Neuron (in vitro differentiated cells): ENCODE data around the gene FIBCD1.

Experiments used
- H2AFZ ChIP-seq: one replicate; pipeline ENCODE4 v1.6.1; 2013; ENCODE audit warnings: low read depth, mild to moderate bottlenecking, inconsistent platforms, low read length, moderate library complexity
- H3K27me3 ChIP-seq: one replicate; pipeline ENCODE4 v1.6.1; 2013; ENCODE audit warnings: low read length; ENCODE audit not compliant: insufficient read depth
- H3K36me3 ChIP-seq: one replicate; pipeline ENCODE4 v1.6.1; 2013; ENCODE audit warnings: low read length; ENCODE audit not compliant: insufficient read depth
- H3K4me1 ChIP-seq: one replicate; pipeline ENCODE4 v1.6.1; 2013; ENCODE audit warnings: low read length; ENCODE audit not compliant: insufficient read depth
- H3K4me3 ChIP-seq: 2 replicates; pipeline ENCODE4 v1.5.1; 2013; ENCODE audit warnings: mild to moderate bottlenecking, low read length, moderate library complexity
- H3K9me3 ChIP-seq: one replicate; pipeline ENCODE4 v1.6.1; 2013; ENCODE audit warnings: low read length

Gene FIBCD1

DNA sequence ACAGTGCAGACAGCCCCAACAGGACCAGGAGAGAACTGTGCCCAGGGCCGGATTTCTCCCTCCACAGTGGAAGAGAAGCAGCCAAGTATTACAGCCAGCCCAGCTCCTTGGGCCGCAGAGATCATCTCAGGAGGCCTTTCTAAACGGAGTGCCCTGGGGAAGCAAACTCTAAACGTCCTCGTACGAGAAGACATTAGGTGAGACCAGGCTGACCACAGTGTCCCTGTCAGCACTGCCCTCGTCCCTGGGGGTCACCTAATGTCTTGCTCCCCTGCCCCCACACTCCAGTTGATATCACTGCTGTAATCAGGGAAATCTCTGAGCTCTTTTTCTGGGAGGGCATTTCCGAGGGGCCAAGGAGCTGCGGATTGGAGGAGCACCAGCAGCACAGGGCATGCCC is 48.9 kb downstream of the FIBCD1 start:
- H3K27me3 ChIP-seq, result no peaks in the 10 kb centered on the region
- peaks cover 36% of the 10 kb centered on the region for H3K4me1 ChIP-seq

DNA sequence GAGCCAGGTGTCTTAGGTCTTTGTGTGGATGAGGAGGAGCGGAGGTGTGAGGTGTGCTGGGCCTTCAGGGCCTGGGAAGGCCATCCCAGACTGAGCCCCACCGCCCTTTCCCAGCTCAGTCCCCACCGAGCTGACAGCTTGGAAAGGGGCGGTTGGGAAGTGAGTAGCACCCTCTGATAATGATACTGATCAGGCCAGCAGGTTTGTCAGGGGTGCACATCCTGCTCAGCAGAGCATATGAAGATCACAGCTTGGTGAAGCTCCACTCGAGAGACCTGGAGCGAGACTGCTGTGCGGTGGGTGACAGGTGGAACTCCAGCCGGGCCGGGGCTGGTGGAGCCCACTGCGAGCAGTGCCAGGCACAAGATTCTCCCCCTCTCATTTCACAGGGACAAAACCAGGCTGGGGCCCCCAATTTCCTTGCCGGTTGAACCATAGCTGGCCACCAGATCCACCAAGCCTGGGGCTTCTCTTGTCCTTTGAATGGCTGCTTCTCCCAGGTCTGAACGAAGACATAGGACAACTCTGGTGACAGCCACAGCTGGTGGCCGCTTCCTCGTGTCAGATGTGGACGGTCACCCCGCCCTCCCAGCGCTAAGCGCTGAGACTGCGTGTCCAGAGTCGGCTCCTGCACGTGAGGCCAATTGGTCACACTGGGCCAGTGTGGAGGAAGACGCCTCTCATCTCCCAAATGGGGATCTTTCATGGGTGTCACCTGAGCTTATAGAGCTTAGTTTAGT is 50.7 kb downstream of the FIBCD1 start:
- no peak overlapping the region for H3K4me3 ChIP-seq
- H3K4me1 ChIP-seq, result peaks cover 31% of the 10 kb centered on the region
- H3K27me3 ChIP-seq, result no peaks in the 10 kb centered on the region
- peaks cover 63% of the 10 kb centered on the region for H3K36me3 ChIP-seq
- H3K9me3 ChIP-seq, result no peaks in the 10 kb centered on the region
- H2AFZ ChIP-seq, result no peak overlapping the region

More for the DNA sequence above, 48.9 kb downstream of the FIBCD1 start:
- no peaks in the 10 kb centered on the region for H3K9me3 ChIP-seq
- H2AFZ ChIP-seq, result no peak overlapping the region
- peaks cover 57% of the 10 kb centered on the region for H3K36me3 ChIP-seq
- H3K4me3 ChIP-seq, result no peak overlapping the region

DNA sequence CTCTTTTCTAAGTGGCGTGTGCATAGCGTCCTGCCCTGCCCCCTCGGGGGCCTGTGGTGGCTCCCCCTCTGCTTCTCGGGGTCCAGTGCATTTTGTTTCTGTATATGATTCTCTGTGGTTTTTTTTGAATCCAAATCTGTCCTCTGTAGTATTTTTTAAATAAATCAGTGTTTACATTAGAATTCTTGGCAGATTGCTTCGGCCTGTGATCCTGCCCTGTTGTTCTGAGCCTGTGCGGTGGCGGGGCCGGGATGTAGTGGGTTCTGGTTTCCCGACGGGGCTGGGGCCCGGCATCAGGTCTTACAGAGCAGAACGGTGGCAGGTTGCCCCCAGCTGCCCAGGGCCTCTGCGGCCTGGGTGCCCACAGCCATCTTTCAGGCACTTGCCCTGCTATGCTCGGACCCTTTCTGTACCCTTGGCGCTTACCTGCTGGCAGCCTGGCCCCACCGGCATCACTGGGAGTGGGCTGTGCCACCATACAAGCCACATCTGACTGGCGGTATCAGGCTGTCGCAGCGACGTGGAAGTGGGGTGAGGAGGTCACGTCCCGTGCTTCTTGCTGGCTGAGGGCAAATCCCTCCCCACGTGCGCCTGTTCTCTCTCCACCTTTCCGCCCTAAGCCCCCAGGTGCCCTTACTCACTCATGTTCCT is 51.4 kb downstream of the FIBCD1 start:
- peaks cover 26% of the 10 kb centered on the region for H3K4me1 ChIP-seq
- no peaks in the 10 kb centered on the region for H3K9me3 ChIP-seq
- peaks cover 60% of the 10 kb centered on the region for H3K36me3 ChIP-seq
- no peak overlapping the region for H2AFZ ChIP-seq
- no peaks in the 10 kb centered on the region for H3K27me3 ChIP-seq
- H3K4me3 ChIP-seq, result no peak overlapping the region

DNA sequence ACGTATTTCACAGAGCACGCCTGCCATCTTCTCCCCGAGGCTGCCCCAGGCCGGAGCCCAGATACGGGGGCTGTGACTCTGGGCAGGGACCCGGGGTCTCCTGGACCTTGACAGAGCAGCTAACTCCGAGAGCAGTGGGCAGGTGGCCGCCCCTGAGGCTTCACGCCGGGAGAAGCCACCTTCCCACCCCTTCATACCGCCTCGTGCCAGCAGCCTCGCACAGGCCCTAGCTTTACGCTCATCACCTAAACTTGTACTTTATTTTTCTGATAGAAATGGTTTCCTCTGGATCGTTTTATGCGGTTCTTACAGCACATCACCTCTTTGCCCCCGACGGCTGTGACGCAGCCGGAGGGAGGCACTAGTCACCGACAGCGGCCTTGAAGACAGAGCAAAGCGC is 52.1 kb downstream of the FIBCD1 start:
- H3K4me1 ChIP-seq, result peaks cover 19% of the 10 kb centered on the region
- no peak overlapping the region for H2AFZ ChIP-seq
- H3K4me3 ChIP-seq, result no peak overlapping the region
- H3K9me3 ChIP-seq, result no peaks in the 10 kb centered on the region
- H3K27me3 ChIP-seq, result no peaks in the 10 kb centered on the region
- H3K36me3 ChIP-seq, result peaks cover 63% of the 10 kb centered on the region

DNA sequence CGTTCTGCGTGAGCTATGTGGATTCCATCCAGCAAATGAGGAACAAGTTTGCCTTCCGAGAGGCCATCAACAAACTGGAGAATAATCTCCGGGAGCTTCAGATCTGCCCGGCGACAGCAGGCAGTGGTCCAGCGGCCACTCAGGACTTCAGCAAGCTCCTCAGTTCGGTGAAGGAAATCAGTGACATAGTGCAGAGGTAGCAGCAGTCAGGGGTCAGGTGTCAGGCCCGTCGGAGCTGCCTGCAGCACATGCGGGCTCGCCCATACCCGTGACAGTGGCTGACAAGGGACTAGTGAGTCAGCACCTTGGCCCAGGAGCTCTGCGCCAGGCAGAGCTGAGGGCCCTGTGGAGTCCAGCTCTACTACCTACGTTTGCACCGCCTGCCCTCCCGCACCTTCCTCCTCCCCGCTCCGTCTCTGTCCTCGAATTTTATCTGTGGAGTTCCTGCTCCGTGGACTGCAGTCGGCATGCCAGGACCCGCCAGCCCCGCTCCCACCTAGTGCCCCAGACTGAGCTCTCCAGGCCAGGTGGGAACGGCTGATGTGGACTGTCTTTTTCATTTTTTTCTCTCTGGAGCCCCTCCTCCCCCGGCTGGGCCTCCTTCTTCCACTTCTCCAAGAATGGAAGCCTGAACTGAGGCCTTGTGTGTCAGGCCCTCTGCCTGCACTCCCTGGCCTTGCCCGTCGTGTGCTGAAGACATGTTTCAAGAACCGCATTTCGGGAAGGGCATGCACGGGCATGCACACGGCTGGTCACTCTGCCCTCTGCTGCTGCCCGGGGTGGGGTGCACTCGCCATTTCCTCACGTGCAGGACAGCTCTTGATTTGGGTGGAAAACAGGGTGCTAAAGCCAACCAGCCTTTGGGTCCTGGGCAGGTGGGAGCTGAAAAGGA is 53.3 kb downstream of the FIBCD1 start:
- Histone ChIP-seq H2AFZ (no peak overlapping the region), H3K27me3 (no peaks in the 10 kb centered on the region), H3K4me3 (no peak overlapping the region), H3K9me3 (no peaks in the 10 kb centered on the region), H3K36me3 (peaks cover 75% of the 10 kb centered on the region), H3K4me1 (peaks cover 7% of the 10 kb centered on the region)

DNA sequence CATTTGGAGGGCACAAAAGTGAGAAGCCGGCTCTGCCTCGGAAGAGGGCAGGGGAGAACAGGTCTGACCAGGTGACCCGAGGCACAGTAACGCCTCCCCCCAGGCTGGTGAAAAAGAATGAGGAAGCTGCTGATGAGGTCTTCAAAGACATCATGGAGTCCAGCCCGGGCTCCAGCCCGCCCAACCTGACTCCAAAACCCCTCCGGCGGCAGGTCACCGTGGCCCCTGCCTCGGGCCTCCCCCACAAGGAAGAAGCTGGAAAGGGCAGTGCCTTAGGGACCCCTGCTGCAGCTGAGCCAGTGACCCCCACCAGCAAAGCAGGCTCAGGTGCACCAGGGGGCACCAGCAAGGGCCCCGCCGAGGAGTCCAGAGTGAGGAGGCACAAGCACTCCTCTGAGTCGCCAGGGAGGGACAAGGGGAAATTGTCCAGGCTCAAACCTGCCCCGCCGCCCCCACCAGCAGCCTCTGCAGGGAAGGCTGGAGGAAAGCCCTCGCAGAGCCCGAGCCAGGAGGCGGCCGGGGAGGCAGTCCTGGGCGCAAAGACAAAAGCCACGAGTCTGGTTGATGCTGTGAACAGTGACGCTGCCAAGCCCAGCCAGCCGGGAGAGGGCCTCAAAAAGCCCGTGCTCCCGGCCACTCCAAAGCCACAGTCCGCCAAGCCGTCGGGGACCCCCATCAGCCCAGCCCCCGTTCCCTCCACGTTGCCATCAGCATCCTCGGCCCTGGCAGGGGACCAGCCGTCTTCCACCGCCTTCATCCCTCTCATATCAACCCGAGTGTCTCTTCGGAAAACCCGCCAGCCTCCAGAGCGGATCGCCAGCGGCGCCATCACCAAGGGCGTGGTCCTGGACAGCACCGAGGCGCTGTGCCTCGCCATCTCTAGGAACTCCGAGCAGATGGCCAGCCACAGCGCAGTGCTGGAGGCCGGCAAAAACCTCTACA is 54.2 kb downstream of the FIBCD1 start:
- Histone ChIP-seq H3K36me3 (peaks cover 78% of the 10 kb centered on the region), H3K4me1 (no peaks in the 10 kb centered on the region), H2AFZ (no peak overlapping the region), H3K4me3 (no peak overlapping the region), H3K27me3 (no peaks in the 10 kb centered on the region), H3K9me3 (no peaks in the 10 kb centered on the region)

DNA sequence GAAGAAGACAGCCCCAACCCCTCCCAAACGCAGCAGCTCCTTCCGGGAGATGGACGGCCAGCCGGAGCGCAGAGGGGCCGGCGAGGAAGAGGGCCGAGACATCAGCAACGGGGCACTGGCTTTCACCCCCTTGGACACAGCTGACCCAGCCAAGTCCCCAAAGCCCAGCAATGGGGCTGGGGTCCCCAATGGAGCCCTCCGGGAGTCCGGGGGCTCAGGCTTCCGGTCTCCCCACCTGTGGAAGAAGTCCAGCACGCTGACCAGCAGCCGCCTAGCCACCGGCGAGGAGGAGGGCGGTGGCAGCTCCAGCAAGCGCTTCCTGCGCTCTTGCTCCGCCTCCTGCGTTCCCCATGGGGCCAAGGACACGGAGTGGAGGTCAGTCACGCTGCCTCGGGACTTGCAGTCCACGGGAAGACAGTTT is 54.9 kb downstream of the FIBCD1 start:
- Histone ChIP-seq H3K9me3 (no peaks in the 10 kb centered on the region), H2AFZ (no peak overlapping the region), H3K4me1 (no peaks in the 10 kb centered on the region), H3K27me3 (no peaks in the 10 kb centered on the region), H3K4me3 (no peak overlapping the region), H3K36me3 (peaks cover 84% of the 10 kb centered on the region)

DNA sequence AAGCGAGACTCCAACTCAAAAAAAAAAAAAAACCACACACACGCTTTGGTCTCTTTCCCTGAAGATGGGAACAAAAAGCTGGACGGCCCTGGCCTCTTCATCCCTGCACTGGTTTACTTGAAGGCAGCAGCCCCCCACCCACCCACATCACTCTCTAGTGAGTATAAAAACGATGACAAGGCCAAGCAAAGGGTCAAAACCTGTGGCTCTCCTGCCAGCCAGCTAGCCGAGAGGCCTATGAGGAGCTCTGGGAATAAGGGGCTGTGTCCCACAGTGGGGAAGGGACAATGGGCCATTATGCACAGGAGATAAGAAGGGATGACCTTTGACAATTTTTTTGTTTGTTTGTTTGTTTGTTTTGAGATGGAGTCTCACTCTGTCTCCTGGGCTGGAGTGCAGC is 55.6 kb downstream of the FIBCD1 start:
- Histone ChIP-seq H3K27me3 (no peaks in the 10 kb centered on the region), H3K4me1 (no peaks in the 10 kb centered on the region), H3K9me3 (no peaks in the 10 kb centered on the region), H2AFZ (no peak overlapping the region), H3K36me3 (peaks cover 85% of the 10 kb centered on the region), H3K4me3 (no peak overlapping the region)

DNA sequence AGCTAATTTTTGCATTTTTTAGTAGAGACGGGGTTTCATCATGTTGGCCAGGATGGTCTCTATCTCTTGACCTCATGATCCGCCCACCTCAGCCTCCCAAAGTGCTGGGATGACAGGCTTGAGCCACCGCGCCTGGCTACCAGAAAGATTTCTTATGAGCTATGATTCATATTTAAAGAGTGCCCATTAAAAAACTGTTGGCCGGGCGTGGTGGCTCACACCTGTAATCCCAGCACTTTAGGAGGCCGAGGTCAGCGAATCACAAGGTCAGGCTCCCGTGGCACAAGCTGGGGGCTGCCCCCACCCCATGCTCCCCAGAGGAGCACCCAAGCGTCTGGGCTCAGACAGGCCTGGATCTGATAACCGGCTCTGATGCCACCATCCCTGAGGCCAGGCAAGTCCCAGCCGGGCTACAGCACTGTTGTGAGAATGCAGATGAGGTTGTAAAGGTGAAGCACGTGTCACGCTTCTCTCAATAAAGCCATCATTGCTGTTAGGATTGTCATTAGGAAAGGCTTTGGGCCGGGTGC is 56.3 kb downstream of the FIBCD1 start:
- Histone ChIP-seq H3K9me3 (no peaks in the 10 kb centered on the region), H3K27me3 (no peaks in the 10 kb centered on the region), H2AFZ (no peak overlapping the region), H3K36me3 (peaks cover 82% of the 10 kb centered on the region), H3K4me1 (no peaks in the 10 kb centered on the region), H3K4me3 (no peak overlapping the region)

DNA sequence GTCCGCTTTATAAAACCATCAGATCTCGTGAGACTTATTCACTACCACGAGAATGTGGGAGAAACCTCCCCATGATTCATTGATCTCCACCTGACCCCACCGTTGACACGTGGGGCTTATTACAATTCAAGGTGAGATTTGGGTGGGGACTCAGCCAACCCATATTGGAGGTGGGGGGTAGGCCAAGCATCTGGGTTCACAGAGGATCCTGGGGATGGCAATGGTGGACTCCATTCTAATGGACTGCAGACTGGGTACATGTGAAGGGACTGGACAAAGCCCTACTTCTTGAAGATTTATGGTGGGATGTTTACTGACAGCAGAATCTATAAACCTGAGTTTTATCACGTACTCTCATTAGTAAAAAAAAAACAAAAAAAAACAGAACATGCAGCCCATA is 57.5 kb downstream of the FIBCD1 start:
- Histone ChIP-seq H3K36me3 (peaks cover 81% of the 10 kb centered on the region), H3K9me3 (no peaks in the 10 kb centered on the region), H2AFZ (no peak overlapping the region), H3K27me3 (no peaks in the 10 kb centered on the region), H3K4me1 (no peaks in the 10 kb centered on the region), H3K4me3 (no peak overlapping the region)

DNA sequence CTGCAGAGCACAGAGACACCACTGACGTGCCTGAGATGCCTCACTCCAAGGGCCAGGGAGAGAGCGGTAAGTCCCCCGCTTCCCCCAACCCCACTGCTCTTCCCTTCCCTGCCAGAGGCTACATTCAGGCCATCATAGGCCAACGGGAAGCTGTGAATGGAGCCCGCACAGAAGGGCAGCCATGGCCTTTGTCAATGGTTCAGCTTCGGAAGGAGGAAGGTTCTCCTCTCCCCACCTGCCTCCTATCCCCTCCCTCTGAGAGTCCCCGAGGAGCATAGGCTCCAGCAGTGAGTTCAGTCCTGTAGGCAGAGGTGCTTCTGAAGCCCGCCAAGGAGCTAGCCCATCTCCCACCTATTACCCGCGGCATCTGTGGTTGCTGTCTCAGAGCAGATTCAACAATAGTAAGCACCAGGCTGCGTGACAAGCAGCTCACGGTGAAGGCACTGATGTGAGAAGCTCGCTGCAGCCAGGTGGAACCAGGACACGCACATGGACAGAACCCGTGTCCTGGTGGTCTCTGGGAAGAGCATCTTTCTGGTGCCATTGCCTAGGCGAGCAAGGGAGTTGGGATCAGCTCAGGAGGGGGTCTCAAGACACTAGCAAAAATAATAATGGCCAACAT is 58.3 kb downstream of the FIBCD1 start:
- H3K9me3 ChIP-seq, result no peaks in the 10 kb centered on the region
- H3K36me3 ChIP-seq, result peaks cover 76% of the 10 kb centered on the region
- no peak overlapping the region for H2AFZ ChIP-seq
- no peak overlapping the region for H3K4me3 ChIP-seq
- H3K27me3 ChIP-seq, result no peaks in the 10 kb centered on the region
- no peaks in the 10 kb centered on the region for H3K4me1 ChIP-seq

DNA sequence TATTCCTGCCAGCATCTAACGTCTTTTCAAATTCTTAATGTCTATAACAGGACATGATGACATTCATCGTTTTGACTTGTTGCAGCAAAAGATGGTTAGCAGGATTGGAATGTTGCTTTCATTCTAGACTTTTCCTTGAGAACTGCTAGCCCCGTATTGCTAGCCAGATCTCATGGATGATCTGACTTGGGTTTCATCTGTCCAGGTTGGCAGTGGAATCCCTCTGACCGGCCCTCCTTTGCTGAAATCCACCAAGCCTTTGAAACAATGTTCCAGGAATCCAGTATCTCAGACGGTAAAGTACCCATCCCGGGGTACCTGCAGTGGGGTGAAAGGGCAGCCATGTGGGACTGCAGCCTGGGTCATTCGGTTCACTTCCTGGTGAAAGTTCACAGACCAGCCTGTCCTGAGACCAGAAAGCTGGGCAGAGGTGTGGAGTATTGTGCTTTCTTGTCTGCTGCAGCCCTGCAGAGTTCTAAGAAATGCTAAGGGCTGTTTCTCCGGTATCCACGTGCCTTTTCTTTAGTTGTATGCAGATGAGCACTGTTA is 59.1 kb downstream of the FIBCD1 start:
- Histone ChIP-seq H3K36me3 (peaks cover 74% of the 10 kb centered on the region), H3K4me1 (no peaks in the 10 kb centered on the region), H3K4me3 (no peak overlapping the region), H3K9me3 (no peaks in the 10 kb centered on the region), H2AFZ (no peak overlapping the region), H3K27me3 (no peaks in the 10 kb centered on the region)
